Putamen (tissue), 1 donor: ENCODE measurements around the gene RMND5A.
"Not testable (repeated sequence)": the region's sequence is repeated elsewhere in the genome, so short reads cannot be mapped to it uniquely, and the experiment has no call there.

Experiments used
- DNase-seq: peaks from one replicate; pipeline ENCODE4 v3.0.0-alpha.2; 2016; ENCODE audit warnings: low spot score

The RMND5A gene, protein sequence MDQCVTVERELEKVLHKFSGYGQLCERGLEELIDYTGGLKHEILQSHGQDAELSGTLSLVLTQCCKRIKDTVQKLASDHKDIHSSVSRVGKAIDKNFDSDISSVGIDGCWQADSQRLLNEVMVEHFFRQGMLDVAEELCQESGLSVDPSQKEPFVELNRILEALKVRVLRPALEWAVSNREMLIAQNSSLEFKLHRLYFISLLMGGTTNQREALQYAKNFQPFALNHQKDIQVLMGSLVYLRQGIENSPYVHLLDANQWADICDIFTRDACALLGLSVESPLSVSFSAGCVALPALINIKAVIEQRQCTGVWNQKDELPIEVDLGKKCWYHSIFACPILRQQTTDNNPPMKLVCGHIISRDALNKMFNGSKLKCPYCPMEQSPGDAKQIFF

DNA sequence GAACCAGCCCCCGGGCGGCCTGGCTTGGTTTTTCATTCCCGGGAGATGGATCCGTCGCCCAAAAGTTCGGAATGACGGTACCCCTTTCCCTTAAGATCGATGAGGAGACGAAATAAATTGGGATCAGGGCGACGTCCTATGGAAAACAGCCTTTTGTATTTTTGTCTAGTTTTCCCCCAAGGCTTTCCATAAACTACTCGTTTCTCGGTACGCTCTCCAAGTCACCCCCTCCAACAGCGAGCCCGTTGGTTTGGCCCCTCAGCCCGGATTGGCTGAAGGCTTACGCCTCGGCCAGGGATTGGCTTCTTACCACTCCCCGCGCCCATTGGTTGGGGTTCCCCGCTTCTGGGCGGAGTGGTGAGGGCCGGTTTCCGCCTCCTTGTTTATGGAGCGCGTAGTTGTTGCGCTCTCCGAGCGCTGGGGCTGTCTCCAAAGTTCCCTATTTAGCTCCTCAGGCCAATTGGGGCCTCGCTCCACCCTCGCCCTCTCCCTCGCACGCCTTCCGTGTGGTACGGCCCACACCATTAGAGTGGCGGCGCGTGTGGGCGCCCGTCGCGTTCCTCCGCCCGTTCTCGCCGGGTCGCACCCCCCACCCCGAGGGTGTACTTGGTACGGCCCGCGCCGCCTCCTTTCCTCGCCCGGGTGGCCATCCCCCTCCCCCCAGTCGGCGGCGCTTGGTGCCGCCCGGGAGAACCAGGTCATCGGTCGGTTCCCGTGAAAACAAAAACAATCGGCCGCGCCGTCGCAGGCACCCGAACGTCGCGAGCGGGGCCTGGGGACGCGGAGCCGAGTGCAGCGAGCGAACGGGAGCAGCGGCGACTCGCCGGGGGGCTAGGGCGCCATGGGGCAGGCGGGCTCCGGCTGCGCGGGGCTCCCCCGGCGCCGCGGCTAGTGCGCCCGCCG lies at the start of gene RMND5A:
RMND5A (plus strand) TSS at position 655 of the 903 bp plus-strand sequence. CDS start 377 bp downstream, outside the sequence.
- DNase-seq, result peak; percentile 89

DNA sequence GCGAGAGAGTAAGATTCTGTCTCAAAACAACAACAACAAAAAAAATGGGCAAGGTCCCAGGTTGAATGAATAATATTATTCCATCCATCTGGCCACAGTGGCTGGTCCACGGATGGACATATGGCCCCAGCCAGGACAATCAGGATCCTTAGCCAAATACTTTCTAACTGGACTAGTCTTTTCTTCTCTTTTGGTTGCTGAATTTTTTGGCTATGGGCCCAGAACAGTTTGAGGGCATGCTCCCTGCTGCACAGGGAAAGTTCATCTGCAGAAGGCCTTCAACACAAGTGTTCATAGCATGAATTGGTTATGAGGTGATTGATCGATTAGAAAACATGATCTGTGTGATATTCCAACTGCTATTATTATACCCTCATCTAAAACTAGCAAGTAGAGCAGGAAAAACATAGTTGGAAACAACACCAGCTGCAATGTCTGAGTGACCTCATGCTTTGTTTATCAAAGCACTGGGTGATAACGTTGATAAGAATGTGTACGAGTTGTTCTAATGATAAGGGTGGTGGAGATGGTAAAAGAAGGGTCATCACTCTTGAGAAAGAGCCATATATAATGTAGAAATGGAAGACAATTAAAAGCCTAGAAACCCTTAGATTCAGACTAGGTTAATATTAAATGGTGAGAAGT lies 48.6 kb upstream of the RMND5A start:
- no peak for DNase-seq

DNA sequence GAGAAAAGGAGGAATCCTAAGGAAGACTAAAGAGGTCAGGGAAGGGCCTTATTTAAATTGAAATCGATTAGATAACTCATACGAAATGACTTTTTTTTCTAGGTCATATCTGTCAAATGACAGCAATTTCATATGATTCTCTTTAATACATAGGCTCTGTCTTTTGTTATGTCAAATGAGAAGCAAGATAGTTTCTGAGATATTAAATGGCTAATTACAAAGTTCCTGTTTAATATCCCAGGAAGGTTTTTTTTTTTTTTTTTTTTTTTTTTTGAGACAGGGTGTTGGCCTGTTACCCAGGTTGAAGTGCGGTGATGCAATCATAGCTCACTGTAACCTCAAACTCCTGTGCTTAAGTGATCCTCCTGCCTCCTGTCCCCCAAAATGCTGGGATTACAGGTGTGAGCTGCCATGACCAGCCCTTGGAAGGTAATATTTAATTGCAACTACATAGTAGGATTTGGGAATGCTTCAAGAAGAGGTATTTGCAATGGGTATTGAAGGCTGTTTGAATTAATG lies 48.0 kb upstream of the RMND5A start:
- no peak for DNase-seq

- DNase-seq, result no peak
Observed at GRCh38 chr2:86673011-86673410, 47.1 kb upstream of the RMND5A start.

DNA sequence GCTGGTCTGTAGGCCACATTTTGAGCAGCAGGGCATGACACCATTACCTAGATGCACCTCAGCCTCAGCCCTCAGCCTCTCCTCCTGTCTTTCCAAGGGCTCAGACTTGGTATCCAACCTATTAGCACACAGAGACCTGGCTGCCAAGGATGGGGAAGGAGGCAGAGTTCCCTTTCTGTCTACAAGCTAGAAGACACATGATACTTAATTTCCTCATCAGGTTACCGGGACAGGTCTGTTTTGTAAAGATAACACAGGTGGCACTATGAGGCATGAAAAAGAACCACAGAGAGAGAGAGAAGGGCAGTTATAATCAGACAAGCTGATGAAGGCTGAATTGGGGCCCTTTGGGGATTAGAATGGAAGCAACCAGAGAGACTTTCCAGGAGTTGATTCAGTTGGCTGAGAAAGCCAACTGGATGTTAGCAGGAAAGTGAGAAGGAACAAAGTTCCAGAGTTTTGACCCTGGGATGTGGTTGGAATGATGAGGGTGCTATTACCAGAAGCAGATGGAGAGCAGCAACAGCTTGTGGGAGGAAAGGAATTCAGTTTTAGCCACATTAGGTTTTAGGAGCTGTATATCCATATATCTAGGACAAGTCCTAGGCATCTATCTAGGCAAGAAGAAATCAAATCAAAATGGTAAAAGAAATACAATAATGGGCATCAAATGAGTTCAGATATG lies 46.0 kb upstream of the RMND5A start:
- DNase-seq, result no peak

- no peak for DNase-seq
Observed at GRCh38 chr2:86675104-86675503, 45.0 kb upstream of the RMND5A start.

DNA sequence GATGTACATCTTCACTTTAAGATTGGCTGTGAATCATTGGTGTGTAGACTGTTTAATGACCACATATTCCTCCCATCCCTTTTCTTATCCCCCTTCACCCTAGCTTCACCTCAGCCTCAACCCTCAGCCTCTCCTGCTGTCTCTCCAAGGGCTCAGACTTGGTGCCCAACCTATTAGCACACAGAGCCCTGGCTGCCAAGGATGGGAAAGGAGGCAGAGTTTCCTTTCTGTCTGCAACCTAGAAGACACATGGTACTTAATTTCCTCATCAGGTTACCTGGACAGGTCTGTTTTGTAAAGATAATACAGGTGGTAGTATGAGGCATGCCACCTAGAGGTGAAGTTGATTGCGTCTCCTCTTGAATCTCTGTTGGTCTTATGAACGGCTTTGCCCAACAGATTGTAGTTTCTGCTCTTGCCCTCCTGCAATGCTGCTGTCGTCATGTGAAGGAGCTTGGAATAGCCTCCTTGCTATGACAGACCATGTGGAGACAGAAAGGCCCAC lies 44.5 kb upstream of the RMND5A start:
- DNase-seq, result no peak

GRCh38 chr2:86677816-86678215 lies 42.3 kb upstream of the RMND5A start:
- no peak for DNase-seq

DNA sequence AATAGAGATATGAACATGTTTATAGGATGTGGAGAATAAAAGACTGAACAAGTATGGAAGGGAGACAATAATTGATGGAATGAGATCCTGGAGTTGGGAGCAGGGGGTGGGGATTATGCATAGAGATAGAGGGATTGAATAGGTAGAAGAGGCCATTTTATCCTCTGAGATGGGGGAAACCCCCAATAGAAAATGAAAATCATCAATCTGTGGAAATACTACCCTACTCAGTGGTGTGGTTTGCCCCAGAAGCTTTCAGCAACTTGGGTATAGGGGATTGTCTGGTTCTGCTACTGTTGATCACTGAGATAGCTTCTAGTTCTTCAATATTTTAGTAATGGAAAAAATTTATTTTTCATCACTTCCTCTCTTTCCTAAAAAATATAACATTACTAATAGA lies 41.1 kb upstream of the RMND5A start:
- no peak for DNase-seq

- DNase-seq, result no peak
Observed at GRCh38 chr2:86685351-86685750, 34.7 kb upstream of the RMND5A start.

DNA sequence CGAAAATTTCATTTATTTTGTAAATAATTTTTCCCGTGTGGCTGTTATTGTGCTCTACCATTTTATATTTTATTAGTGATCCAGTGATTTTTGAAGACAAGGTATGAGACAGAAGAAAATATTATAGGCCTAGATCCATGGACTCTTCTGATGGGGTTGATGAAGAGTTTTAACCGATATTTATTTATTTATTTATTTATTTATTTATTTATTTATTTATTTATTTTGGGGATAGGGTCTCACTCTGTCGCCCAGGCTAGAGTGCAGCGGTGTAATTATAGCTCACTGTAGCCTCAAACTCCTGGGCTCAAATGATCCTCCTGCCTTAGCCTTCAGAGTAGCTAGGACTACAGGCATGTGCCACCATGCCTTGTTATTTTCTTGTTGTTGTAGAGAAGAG lies 33.6 kb upstream of the RMND5A start:
- DNase-seq, result no peak

GRCh38 chr2:86686905-86687304 lies 33.2 kb upstream of the RMND5A start:
- DNase-seq, result peak; percentile 82

GRCh38 chr2:86695053-86695691 lies 24.9 kb upstream of the RMND5A start:
- DNase-seq, result no peak

- no peak for DNase-seq
Observed at GRCh38 chr2:86697551-86698104, 22.5 kb upstream of the RMND5A start.

GRCh38 chr2:86700690-86701089 lies 19.4 kb upstream of the RMND5A start:
- no peak for DNase-seq

GRCh38 chr2:86703704-86704361 lies 16.3 kb upstream of the RMND5A start:
- no peak for DNase-seq

- DNase-seq, result no peak
Observed at GRCh38 chr2:86704459-86704971, 15.6 kb upstream of the RMND5A start.

DNA sequence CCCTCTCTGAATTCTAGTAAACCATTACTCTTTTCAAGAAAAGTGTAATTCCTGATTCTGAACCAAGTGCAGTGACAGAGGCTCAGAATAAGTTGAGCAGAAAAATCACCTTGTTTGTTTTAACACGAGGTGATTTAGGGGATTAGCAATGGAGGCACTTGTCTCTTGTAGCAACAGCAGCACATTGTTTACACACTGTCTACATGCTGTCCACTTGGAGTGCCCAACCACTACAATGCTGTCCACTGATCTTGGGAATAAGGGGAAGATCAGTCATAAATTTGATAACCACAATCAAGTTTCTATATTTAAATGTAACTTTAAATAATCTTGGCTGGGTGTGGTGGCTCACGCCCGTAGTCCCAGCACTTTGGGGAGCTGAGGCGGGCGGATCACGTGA lies 13.9 kb upstream of the RMND5A start:
- no peak for DNase-seq

DNA sequence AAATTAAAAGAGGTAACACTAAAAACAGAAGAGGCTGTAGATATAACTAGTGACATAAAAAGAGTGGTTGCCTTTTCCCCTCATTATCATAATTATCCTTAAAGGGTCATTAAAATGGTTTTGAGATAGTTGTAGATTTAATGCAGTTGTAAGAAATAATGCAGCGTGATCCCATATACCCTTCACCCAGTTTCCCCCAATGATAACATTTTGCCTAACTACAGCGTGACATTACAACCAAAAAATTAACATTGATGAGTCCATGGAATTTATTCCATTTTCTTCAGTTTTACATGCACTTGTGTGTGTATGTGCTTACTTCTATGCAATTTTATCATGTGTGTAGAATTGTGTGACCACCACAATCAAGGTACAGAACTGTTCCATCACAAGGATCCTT lies 13.2 kb upstream of the RMND5A start:
- DNase-seq, result no peak

DNA sequence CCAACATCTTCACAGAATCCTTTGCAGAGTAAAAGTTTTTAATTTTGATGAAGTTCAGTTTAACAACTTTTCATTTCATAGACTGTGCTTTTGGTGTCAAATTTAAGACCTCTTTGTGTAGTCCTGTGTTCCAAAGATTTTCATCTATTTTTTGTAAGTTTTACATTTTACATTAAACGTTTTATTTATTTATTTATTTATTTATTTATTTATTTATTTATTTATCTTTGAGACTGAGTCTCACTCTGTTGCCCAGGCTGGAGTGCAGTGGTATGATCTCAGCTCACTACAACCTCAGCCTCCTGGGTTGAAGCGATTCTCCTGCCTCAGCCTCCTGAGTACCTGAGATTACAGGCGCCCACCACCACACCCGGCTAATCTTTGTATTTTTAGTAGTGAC lies 12.0 kb upstream of the RMND5A start:
- not testable (repeated sequence) for DNase-seq
